GM21529 (cell line): ENCODE measurements around the gene HSPA12A.
A peak's percentile ranks its signal among the peaks of the same experiment; 100 is the strongest.

Experiments
- ATAC-seq: cut with Tn5 transposase; IDR thresholded peaks from one replicate; pipeline ENCODE4 v1.9.1; 2021; ENCODE audit not compliant: unreplicated experiment

The HSPA12A gene, protein sequence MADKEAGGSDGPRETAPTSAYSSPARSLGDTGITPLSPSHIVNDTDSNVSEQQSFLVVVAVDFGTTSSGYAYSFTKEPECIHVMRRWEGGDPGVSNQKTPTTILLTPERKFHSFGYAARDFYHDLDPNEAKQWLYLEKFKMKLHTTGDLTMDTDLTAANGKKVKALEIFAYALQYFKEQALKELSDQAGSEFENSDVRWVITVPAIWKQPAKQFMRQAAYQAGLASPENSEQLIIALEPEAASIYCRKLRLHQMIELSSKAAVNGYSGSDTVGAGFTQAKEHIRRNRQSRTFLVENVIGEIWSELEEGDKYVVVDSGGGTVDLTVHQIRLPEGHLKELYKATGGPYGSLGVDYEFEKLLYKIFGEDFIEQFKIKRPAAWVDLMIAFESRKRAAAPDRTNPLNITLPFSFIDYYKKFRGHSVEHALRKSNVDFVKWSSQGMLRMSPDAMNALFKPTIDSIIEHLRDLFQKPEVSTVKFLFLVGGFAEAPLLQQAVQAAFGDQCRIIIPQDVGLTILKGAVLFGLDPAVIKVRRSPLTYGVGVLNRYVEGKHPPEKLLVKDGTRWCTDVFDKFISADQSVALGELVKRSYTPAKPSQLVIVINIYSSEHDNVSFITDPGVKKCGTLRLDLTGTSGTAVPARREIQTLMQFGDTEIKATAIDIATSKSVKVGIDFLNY

GRCh38 chr10:116742367-116743265, at the start of gene HSPA12A:
TSS of gene HSPA12A (minus strand) at chr10:116742566. CDS start at chr10:116742469, 97 bp downstream.
- ATAC-seq: peak; percentile 92

DNA sequence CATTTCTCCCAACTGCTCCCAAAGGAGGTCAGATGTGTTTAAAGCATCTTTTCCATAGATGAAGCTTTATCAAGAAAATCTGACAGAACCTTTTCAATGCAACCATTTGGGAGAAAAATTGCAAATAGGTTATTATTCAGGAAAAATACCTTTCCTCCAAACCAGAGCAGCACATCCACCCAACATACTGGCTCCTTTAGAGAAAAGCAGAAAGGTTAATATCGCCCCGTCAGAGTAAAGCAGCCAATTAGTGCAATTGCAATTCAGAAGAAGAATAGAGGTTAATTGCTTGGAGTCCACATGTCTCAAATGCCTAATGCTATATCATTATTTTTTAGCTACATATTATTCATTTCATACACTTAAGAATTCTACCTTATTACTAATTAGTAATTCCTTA, 48.9 kb upstream of the HSPA12A start:
- no peak for ATAC-seq

- peak; percentile 92 for ATAC-seq
These were observed 45.7 kb upstream of the HSPA12A start for GRCh38 chr10:116787893-116788665.

DNA sequence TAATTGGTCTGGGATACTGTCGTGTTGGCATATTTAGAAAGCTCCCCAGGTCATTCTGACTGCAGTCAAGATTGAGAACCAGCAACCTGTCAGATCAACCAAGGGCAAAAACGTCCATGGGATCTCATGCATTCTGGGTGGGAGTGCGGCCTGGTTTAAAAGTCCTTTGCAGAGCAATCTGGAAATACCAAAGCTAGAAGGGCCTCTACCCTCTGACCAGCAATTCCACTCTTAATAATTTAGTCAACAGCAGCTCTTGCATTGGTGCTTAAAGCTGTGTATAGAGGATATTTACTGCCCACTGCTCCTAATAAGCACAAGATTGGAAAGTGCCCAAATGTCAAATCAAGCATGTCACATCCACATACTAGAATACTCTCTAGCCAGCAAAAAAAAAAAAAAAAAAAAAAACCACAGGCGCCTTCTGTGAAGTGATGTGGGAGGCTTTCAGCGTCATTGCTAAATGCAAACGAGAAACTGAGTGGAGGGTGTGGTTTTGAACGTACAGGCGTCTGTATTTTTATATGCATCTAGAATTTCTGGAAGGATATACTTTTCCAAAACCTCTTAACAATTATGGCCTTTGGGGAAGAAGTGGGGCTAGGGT, 44.8 kb upstream of the HSPA12A start:
- no peak for ATAC-seq

GRCh38 chr10:116785867-116786266, 43.5 kb upstream of the HSPA12A start:
- no peak for ATAC-seq

- no peak for ATAC-seq
These were observed 42.9 kb upstream of the HSPA12A start for GRCh38 chr10:116785282-116785681.

DNA sequence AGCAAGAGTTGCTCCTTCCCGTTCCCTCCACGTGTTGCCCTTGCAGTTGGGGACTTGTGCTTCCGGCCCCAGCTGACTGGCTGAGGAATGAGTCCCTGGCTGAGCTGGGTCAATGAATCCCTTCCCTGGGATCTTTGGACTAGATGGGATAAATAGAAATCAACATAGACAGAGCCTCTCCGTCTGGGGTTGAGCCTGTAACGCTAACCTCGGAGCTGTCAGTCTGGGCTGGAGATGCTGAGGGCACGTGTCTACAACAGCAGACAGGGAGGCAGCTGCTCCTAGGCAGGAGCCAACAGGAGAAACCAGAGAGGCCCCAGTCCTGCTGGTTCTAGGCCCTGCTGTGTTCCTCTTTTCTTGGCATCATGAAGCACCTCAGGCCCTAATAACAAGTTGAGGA, 42.3 kb upstream of the HSPA12A start:
- no peak for ATAC-seq

GRCh38 chr10:116784035-116784434, 41.7 kb upstream of the HSPA12A start:
- ATAC-seq: no peak

GRCh38 chr10:116783011-116783655, 40.8 kb upstream of the HSPA12A start:
- ATAC-seq: no peak

GRCh38 chr10:116781370-116781884, 39.1 kb upstream of the HSPA12A start:
- ATAC-seq: no peak

- no peak for ATAC-seq
These were observed 38.4 kb upstream of the HSPA12A start for GRCh38 chr10:116780691-116781205.

DNA sequence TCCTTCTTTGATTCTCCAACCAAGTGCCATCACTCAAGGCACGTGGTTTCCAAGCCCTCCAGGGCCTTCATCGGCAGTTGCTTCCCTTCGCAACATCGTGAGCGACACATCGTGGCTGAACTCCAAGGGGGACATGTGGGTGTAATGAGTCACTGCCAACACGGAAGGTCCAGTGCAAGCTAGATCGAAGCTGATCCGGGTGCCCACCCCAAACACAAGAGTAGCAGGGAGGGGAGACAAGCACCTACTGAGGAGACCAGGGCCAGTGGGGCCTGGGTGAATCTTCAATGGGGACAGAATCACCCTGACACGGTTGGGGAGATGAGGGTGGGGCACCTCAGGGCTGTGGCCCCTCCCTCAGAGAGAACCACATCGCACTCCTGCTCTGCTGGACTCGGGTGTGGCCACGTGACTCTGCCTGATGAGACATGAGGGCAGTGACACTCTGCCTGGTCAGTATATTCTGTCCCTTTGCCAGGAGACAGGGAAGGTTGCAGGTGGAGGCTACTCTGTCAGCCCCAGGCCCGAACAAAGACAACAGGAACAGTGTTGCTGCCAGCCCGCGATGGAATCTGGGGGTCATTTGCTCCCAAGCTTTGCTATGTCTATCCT, 36.8 kb upstream of the HSPA12A start:
- no peak for ATAC-seq

- ATAC-seq: no peak
These were observed 34.6 kb upstream of the HSPA12A start for GRCh38 chr10:116777006-116777405.

GRCh38 chr10:116775488-116776400, 33.4 kb upstream of the HSPA12A start:
- ATAC-seq: no peak

DNA sequence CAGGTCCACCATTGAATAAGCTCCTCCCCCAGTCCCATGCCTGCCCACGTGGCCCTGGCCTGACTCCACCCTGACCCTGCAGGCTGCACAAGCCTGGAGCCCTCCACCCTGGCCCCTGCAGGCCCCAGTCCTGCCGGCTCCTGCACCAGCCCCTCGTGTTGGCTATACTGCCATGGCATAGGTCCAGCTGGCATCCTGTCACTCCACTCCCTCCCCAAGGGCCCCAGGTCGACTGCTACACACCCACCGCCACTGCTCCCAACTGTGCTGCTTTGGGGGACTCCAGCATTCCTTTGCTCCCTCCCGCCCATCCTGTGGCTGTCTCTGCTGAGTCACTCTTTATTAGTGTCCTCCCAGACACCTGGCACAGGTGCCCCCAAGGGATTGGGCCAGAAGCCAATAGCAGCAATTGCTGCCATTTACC, 32.4 kb upstream of the HSPA12A start:
- ATAC-seq: no peak

DNA sequence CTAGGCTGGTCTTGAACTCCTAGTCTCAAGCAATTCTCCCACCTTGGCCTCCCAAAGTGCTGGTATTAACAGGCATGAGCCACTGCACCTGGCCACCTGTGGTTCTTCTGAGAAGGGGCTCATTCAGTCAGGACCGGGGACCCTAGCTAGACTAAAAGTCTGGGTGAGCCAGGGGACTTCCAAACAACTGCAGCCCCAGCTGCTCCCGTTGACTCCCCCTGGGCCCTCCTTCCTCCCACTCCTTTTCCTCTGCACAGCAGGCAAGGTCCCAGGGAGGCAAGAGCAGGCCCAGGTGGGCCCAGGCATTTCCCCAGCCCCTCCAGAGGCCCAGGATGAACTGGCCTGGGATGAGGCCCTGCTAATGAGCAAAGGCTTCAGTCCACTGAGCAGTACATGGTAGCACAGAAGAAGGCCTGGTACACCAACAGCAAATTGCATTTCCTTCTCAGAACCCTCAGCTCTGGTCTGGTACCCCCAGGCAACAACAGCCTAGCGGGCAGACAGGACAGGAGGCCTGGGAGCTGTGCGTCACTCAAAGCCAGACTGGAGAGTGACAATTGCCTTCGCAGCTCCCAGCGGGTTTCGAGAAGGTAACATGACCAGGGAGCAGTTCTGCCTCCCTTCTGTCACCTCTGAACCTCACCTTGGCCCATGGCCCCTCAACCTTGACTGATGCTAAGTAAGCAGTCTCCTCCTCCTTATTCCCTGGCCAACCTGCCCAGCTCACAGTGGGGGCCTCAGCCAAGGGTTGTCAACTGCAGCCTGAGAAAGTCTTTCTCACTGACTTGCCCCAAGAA, 30.7 kb upstream of the HSPA12A start:
- no peak for ATAC-seq
